Natural killer cell (primary cell): ENCODE results near the gene KIF16B. TPM values are rescaled to one million over a fixed set of nuclear protein-coding genes. Genes with fewer than 3 reads are reported as not detected.

ENCODE experiments used
- ATAC-seq, 3 donors: fragments of 150-1000 bp in 2 of 3; fragments of 200-7000 bp in 1 of 3; cut with Tn5 transposase; 1 replicate in 1 of 3; 2 replicates in 2 of 3; pipeline ENCODE4 v1.10.0; 2021; ENCODE audit warnings: mild to moderate bottlenecking in 2 of 3, moderate library complexity in 2 of 3
- DNase-seq, 2 donors: peaks; one replicate each; pipeline versions ENCODE4 v3.0.0 to v3.0.0-alpha.2; 2013 to 2021; ENCODE audit warnings: mixed read lengths in 1 of 2
- H3K27ac ChIP-seq: one replicate; pipeline ENCODE4 v1.5.1; 2013; ENCODE audit warnings: mild to moderate bottlenecking, low read length
- H3K27me3 ChIP-seq: one replicate; pipeline ENCODE4 v1.6.1; 2013; ENCODE audit warnings: low read length; ENCODE audit not compliant: control insufficient read depth, insufficient read depth
- H3K36me3 ChIP-seq: one replicate; pipeline ENCODE4 v1.6.1; 2013; ENCODE audit warnings: low read length; ENCODE audit not compliant: control insufficient read depth, insufficient read depth
- H3K4me1 ChIP-seq: one replicate; pipeline ENCODE4 v1.6.1; 2013; ENCODE audit warnings: low read length; ENCODE audit not compliant: control insufficient read depth, insufficient read depth
- H3K4me3 ChIP-seq: one replicate; pipeline ENCODE4 v1.5.1; 2013; ENCODE audit warnings: low read length
- H3K9me3 ChIP-seq: one replicate; pipeline ENCODE4 v1.6.1; 2013; ENCODE audit warnings: low read length; ENCODE audit not compliant: control insufficient read depth, insufficient read depth
- H3K27ac Mint-ChIP-seq, 2 donors: one replicate each; pipeline ENCODE4 v1.8.0; 2022; ENCODE audit warnings: mild to moderate bottlenecking in 2 of 2, mixed read lengths in 2 of 2, moderate library complexity in 1 of 2
- H3K27me3 Mint-ChIP-seq, 2 donors: one replicate each; pipeline ENCODE4 v1.8.0; 2022; ENCODE audit warnings: low read depth in 2 of 2, mixed read lengths in 2 of 2
- H3K36me3 Mint-ChIP-seq: one replicate; pipeline ENCODE4 v1.8.0; 2022; ENCODE audit warnings: mixed read lengths
- H3K4me1 Mint-ChIP-seq, 2 donors: one replicate each; pipeline ENCODE4 v1.8.0; 2022; ENCODE audit warnings: mixed read lengths in 2 of 2
- H3K4me3 Mint-ChIP-seq: one replicate; pipeline ENCODE4 v1.8.0; 2022; ENCODE audit warnings: mild to moderate bottlenecking, moderate library complexity, mixed read lengths
- H3K9me3 Mint-ChIP-seq, 2 donors: one replicate each; pipeline ENCODE4 v1.8.0; 2022; ENCODE audit warnings: mixed read lengths in 2 of 2
- CTCF ChIP-seq: fragments of 200-600 bp; IDR thresholded peaks from one replicate; pipeline ENCODE4 v1.8.0; 2022; ENCODE audit warnings: antibody characterized with exemption
- WGBS: methylation state at CpG from one replicate; pipeline ENCODE4 v1.1.7; 2013; ENCODE audit warnings: missing lambda C conversion rate; ENCODE audit not compliant: insufficient coverage; 5-methylcytosine and 5-hydroxymethylcytosine counted together
- intact Hi-C: fragments of 100-400 bp; cut with micrococcal nuclease; formaldehyde crosslinking; loops from one replicate; pipeline ENCODE4 v1.14.2; 2022
- total RNA-seq, 4 donors: library from RNA; stranded (reverse); fragments of 120-200 nt in 1 of 4; gene quantifications; one replicate each; pipeline versions ENCODE4 v1.2.3 to v1.2.4, GENCODE V29; 2013 to 2022

KIF16B gene
- total RNA-seq, 3 donors from 2014 or later (not counting 1 experiment from before 2014, with no cell fraction given), result 3.9 to 11.8 (median 9.2) TPM

GRCh38 chr20:16428112-16428511 lies 145.1 kb downstream of the KIF16B start:
- Mint-ChIP-seq H3K27ac (no peak overlapping the region), H3K4me1 (no peaks in the 10 kb centered on the region), H3K36me3 (no peaks in the 10 kb centered on the region), H3K9me3 (peaks cover 0 to 3% of the 10 kb centered on the region in 2 donors), H3K4me3 (no peak overlapping the region), H3K27me3 (no peaks in the 10 kb centered on the region)
- Histone ChIP-seq H3K27ac (no peak overlapping the region), H3K4me3 (no peak overlapping the region), H3K36me3 (peaks cover 2% of the 10 kb centered on the region), H3K4me1 (no peaks in the 10 kb centered on the region), H3K27me3 (no peaks in the 10 kb centered on the region), H3K9me3 (no peaks in the 10 kb centered on the region)
- no peak for ATAC-seq
- intact Hi-C loops, result no loop called here
- WGBS, result 100% methylated on average over 1 of the region's 1 CpG
- no peak for TF ChIP-seq CTCF
- no peak for DNase-seq

GRCh38 chr20:16427571-16427970 lies 145.7 kb downstream of the KIF16B start:
- Histone ChIP-seq H3K27me3 (no peaks in the 10 kb centered on the region), H3K27ac (no peak overlapping the region), H3K4me1 (no peaks in the 10 kb centered on the region), H3K9me3 (no peaks in the 10 kb centered on the region), H3K4me3 (no peak overlapping the region), H3K36me3 (peaks cover 2% of the 10 kb centered on the region)
- no peak for ATAC-seq
- no peaks in the 10 kb centered on the region for H3K36me3 Mint-ChIP-seq
- H3K4me3 Mint-ChIP-seq, result no peak overlapping the region
- H3K9me3 Mint-ChIP-seq, result peaks cover 0 to 3% of the 10 kb centered on the region in 2 donors
- intact Hi-C loops, result no loop called here
- 89% methylated on average over 2 of the region's 2 CpGs for WGBS
- H3K27me3 Mint-ChIP-seq, result no peaks in the 10 kb centered on the region
- no peaks in the 10 kb centered on the region for H3K4me1 Mint-ChIP-seq
- no peak for TF ChIP-seq CTCF
- no peak overlapping the region for H3K27ac Mint-ChIP-seq
- DNase-seq, result no peak

- Mint-ChIP-seq H3K27ac (no peak overlapping the region), H3K4me1 (no peaks in the 10 kb centered on the region), H3K9me3 (no peaks in the 10 kb centered on the region), H3K4me3 (no peak overlapping the region), H3K36me3 (no peaks in the 10 kb centered on the region), H3K27me3 (no peaks in the 10 kb centered on the region)
- Histone ChIP-seq H3K4me1 (no peaks in the 10 kb centered on the region), H3K9me3 (no peaks in the 10 kb centered on the region), H3K4me3 (no peak overlapping the region), H3K36me3 (peaks cover 2% of the 10 kb centered on the region), H3K27ac (no peak overlapping the region), H3K27me3 (no peaks in the 10 kb centered on the region)
- ATAC-seq (no peak), DNase-seq (no peak)
- intact Hi-C loops, result no loop called here
- WGBS, result no CpG with 5 or more reads among the region's 1 CpG
- TF ChIP-seq CTCF, result no peak
These were observed 148.5 kb downstream of the KIF16B start for GRCh38 chr20:16424780-16425179.
